Measurements from ENCODE around the gene GIT2. TPM values are rescaled to one million over a fixed set of nuclear protein-coding genes. Genes with fewer than 3 reads are reported as not detected.
"Not testable (repeated sequence)": the region's sequence is repeated elsewhere in the genome, so short reads cannot be mapped to it uniquely, and the experiment has no call there.

GIT2 gene
- polyA plus RNA-seq, 4 donors: 26.5 to 55.1 (median 42.4) TPM

- not testable (repeated sequence) for DNase-seq (ENCODE audit: low read depth in 4 of 4, low spot score in 2 of 4)
Measured at GRCh38 chr12:109986236-109986635, 9.9 kb downstream of the GIT2 start.

DNA sequence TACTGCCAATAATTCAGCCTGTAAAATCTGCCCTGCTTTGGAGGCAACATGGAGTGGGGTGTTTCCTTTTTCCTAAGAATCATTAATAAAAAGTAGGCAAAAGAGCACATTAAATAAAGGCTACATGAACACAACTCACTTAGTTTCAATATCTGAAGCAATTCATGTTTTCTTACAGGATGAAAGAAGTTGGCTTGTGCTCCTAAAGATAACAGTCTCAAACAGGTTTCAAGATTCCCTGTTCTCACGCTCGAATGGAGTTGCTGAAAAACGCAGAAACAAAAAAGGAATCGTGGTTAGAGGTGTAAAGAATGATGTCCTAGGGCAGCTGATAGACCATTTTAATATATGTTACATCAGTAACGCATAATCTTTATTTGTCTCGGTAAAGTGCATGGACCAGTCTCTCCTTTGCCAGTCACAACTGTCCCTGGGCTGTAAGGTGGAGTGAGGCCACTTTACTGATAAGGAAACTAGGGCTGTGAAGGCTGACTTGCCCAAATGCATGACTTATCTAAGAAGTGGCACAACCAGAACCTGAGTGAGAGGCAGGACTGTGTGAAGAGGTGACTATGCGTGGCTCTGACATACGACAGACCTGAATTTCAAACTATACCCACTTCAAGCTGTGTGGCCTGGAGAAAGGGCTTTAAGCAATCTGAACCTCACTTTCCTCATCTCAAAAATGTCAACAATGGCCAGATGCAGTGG, 12.6 kb downstream of the GIT2 start:
- no peak for DNase-seq (ENCODE audit: low read depth in 4 of 4, low spot score in 2 of 4)

DNA sequence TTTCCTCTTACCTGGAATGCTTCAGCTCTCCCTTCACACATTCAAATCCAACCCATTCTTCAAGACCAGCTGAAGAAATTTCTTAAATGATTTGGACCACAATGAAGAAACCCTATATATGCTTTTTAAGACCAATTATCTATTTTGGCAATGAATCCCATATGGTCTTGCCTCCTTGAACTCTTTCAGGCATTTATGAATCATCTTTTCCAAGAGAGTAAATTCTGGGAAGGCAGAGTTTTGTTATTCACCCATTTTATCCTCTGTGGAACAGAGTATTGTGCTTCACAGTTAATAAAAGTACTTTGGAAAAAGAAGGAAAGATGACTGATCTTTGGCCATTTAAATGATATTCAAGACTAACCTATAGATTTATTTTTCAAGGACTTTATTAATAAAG, 14.0 kb downstream of the GIT2 start:
- no peak for DNase-seq (ENCODE audit: low read depth in 4 of 4, low spot score in 2 of 4)

DNA sequence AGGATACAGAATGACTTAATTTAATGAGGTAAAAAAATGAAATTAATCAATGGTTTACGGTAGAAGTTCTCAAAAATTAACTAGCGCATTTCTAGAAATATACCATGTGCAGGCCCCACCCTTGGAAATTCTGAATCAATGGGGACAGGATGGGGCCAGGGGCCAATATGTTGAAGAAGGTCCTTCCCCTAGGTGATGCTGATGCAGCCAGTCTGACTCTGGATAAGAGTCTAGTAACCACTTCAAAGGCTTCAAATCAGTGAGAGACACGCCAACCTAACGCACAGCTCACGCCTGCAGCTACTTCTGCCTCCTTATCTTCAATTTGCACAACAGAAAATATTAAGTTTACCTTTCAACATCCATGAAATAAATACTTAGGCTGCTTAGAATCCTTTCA, 14.9 kb downstream of the GIT2 start:
- DNase-seq (ENCODE audit: low read depth in 4 of 4, low spot score in 2 of 4): no peak

DNA sequence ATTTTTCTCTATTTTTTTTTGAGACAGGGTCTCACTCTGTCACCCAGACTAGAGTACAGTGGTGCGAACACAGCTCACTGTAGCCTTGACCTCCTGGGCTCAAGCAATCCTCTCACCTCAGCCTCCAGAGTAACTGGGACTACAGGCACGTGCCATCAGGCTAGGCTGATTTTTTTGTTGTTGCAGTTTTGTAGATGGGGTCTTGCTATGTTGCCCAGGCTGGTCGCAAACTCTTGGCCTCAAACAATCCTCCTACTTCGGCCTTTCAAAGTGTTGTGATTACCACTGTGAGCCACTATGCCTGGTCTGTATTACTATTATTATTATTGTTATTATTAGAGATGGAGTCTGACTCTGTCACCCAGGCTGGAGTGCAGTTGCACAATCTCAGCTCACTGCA, 23.3 kb downstream of the GIT2 start:
- DNase-seq (ENCODE audit: low read depth in 4 of 4, low spot score in 2 of 4): no peak

DNA sequence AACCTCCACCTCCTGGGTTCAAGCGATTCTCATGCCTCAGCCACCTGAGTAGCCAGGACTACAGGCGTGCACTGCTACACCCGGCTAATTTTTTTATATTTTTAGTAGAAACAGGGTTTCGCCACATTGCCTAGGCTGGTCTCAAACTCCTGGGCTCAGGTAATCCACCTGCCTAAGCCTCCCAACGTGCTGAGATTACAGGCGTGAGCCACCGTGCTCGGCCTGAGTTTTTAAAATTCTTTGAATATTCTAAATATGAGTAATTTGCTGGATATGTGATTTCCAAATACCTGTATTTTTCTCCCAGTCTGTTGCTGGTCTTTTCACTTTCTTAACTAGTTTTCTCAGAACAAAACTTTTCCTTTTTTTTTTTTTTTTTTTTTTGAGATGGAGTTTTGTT, 27.4 kb downstream of the GIT2 start:
- DNase-seq (ENCODE audit: low read depth in 4 of 4, low spot score in 2 of 4): no peak

GRCh38 chr12:109968032-109968420, 28.1 kb downstream of the GIT2 start:
- no peak for DNase-seq (ENCODE audit: low read depth in 4 of 4, low spot score in 2 of 4)

GRCh38 chr12:109967383-109968031, 28.7 kb downstream of the GIT2 start:
- no peak for DNase-seq (ENCODE audit: low read depth in 4 of 4, low spot score in 2 of 4)

DNA sequence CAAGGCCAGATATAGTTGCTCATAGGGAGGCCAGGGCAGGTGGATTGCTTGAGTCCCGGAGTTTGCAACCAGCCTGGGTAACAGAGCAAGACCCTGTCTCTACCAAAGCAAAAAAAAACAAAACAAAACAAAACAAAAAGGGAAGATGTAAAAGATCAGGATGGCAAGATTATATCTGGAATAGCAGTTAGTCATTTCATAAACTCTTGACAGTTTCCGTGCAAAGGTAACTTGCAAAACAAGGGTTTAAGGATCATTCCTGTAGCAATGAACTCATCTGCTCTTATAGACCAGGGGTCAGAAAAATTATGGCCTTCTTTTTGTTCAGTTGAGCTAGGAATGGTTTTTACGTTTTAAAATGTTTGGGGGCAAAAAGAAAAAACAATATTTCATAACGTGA, 29.6 kb downstream of the GIT2 start:
- no peak for DNase-seq (ENCODE audit: low read depth in 4 of 4, low spot score in 2 of 4)

DNA sequence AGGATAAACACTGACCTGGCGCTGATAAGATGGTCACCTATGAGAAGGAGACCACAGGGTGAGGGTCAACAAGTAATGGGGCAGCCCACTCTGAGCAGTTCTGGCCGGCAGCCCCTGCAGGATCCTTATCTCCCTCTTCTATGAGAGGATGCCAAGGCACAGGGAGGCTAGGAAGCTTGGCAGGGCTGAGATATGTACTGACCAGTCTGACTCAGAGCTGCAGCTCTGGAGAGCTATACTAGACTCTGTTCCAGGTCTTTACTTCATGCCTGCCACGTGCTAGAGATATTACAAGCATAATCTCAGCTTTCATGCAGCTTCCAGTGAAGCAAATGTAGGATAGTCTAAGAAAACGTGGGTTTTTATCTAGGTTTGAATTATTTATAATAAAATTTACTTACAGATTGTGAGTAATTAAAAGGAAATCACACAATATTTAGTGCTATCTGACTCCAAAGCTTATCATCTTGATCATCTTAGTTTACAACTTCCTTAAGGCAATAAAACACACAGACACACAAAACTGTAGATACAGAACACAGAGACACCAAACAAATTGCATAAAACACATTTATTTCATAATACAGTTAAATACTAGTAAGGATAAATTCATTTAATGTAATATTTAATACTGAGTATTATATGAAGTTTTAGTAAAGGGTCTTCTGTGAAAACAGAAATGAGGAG, 32.3 kb downstream of the GIT2 start:
- DNase-seq (ENCODE audit: low read depth in 4 of 4, low spot score in 2 of 4): no peak

- DNase-seq (ENCODE audit: low read depth in 4 of 4, low spot score in 2 of 4): no peak
Measured at GRCh38 chr12:109963330-109963729, 32.8 kb downstream of the GIT2 start.

- no peak for DNase-seq (ENCODE audit: low read depth in 4 of 4, low spot score in 2 of 4)
Measured at GRCh38 chr12:109962398-109962797, 33.8 kb downstream of the GIT2 start.

GRCh38 chr12:109961612-109962011, 34.6 kb downstream of the GIT2 start:
- no peak for DNase-seq (ENCODE audit: low read depth in 4 of 4, low spot score in 2 of 4)

GRCh38 chr12:109961201-109961600, 35.0 kb downstream of the GIT2 start:
- no peak for DNase-seq (ENCODE audit: low read depth in 4 of 4, low spot score in 2 of 4)

DNA sequence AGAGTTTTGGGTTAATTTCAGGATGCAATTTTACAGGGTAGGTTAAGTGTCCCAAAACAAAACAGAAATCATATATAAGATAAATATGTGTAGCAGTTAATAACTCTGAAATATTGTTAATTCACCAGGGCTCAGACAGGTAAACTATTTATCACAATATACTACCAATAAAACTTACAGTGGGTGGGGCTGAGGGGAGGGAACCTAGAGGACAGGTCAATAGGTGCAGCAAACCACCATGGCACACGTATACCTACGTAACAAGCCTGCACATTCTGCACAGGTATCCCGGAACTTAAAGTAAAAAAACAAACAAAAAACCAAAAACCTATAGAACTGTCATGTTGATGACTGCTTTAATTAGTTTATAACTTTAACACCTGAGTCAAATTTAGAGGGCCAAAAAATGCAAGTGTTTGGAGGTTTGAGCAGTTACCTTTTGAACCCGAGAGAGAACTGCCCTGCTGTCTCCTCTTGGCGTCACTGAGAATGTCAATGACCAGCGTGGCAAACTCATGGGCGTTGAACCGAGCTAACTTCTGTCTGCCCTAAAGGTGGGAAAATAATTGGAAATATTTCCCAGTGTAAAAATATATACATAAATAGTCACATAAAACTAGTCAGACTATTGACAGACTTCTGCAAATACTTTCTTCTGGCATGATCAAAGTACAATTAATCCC, 36.6 kb downstream of the GIT2 start:
- DNase-seq (ENCODE audit: low read depth in 4 of 4, low spot score in 2 of 4): no peak

DNA sequence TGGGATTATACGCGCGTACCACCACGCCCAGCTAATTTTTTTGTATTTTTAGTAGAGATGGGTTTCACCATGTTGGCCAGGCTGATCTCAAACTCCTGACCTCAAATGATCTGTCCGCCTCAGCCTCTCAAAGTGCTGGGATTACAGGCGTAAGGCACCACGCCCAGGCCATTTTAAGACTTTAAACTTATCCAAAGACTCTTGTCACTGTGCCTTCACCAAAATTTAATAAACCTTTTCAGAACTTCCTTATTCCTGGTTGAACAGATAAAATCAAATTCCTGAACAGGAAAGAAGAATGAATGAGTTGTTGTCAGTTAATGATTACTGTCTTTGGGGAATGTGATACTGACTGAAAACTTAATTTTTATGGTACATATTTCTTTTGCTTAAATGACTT, 37.8 kb downstream of the GIT2 start:
- DNase-seq (ENCODE audit: low read depth in 4 of 4, low spot score in 2 of 4): no peak

GRCh38 chr12:109953656-109954055, 42.5 kb downstream of the GIT2 start:
- DNase-seq (ENCODE audit: low read depth in 4 of 4, low spot score in 2 of 4): no peak

DNA sequence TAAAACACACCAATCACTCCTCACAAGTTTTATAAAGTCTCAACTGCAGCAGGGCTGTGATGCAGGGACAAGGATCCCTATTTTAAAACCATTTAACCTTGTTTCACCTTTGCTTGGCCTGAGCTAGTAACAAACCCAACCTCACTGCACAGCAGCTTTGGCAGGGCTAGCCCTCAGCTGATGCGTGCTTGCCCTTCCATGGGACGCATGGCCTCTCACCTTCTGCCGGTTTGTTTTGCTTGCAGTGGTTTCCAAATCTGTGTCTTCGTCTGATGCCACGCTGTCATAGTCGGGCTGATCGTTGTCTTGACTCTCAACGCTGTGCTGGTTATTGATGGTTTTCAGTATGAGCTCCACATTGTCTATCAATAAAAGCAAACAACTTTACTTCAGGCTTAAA, 43.3 kb downstream of the GIT2 start:
- no peak for DNase-seq (ENCODE audit: low read depth in 4 of 4, low spot score in 2 of 4)

DNA sequence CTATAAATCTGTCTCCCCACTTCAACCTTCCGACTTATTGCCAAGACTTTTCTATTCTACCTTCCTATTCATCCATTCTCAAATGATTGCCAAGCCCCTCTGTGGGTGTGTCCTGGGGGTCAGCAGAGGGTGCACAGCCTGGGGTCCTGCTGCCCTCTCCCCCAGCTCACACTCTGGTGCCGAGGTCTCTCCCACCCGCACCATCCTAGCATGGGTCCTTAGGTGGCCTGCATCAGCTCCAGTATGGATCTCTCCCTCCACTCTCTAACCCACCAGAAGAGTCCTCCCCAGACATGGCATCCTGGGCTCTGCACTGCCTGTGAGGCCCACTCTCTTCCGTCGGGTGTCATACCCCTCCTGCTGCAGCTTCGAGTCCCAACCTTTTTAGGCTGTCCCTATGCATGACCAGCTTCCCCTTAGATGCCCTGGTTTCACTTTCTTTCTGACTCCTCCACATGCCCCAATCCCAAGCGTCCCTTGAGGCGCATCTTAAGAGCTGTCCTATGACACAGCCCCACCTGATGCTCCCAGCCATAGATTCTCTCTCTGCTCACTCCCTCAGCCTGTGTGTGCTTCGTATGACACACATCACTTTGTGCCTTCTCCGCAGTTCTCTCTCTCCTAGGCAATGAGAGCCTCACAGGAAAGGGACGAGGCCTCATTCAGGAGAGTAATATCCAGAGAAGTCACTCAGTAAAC, 43.9 kb downstream of the GIT2 start:
- no peak for DNase-seq (ENCODE audit: low read depth in 4 of 4, low spot score in 2 of 4)

DNA sequence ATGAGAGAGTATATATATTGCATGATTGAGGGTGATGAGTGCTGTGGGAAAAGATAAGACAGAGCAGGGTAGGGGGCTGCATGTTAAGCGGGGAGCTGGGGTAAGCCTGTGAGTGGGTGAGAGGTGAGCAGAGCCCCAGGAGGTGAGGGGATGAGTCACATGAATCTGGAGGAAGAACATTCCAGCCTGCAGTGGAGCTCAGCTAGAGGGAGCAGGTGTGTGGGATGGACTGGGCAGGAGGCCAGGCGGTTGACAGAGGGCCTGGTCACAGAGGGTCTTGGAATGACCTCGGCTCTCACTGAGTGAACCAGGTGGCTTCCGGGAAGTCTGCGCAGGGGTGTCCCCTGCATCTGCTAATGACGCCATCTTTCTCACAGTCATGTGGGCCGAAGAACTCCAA, 44.4 kb downstream of the GIT2 start:
- DNase-seq (ENCODE audit: low read depth in 4 of 4, low spot score in 2 of 4): no peak

- no peak for DNase-seq (ENCODE audit: low read depth in 4 of 4, low spot score in 2 of 4)
Measured at GRCh38 chr12:109951136-109951535, 45.0 kb downstream of the GIT2 start.
